Prostate gland (tissue), 2 donors: Measurements from ENCODE around the gene KCNH3. TPM values are rescaled to one million over a fixed set of nuclear protein-coding genes. Genes with fewer than 3 reads are reported as not detected.
"Not testable (repeated sequence)": the region's sequence is repeated elsewhere in the genome, so short reads cannot be mapped to it uniquely, and the experiment has no call there.

Source experiments
- DNase-seq: peaks from one replicate; pipeline ENCODE4 v3.0.0-alpha.2; 2019; ENCODE audit warnings: low spot score
- H3K27ac ChIP-seq, 2 donors: fragments of 200-600 bp; sonication (generic); 2 replicates each; pipeline ENCODE4 v1.5.1; 2017 to 2019
- H3K27me3 ChIP-seq: fragments of 200-600 bp; sonication (generic); replicated peaks from 2 replicates; pipeline ENCODE4 v1.5.1; 2019; ENCODE audit not compliant: insufficient read depth
- H3K36me3 ChIP-seq, 2 donors: fragments of 200-600 bp; sonication (generic); 1 replicate in 1 of 2; 2 replicates in 1 of 2; pipeline versions ENCODE4 v1.5.1 to v1.8.1; 2017 to 2019
- H3K4me1 ChIP-seq: fragments of 200-600 bp; sonication (generic); replicated peaks from 2 replicates; pipeline ENCODE4 v1.5.1; 2019
- H3K4me3 ChIP-seq, 2 donors: fragments of 200-600 bp; sonication (generic); 2 replicates each; pipeline ENCODE4 v1.5.1; 2017 to 2019
- H3K9me3 ChIP-seq: fragments of 200-600 bp; sonication (generic); 2 replicates; pipeline ENCODE4 v1.5.1; 2017
- POLR2A ChIP-seq: fragments of 450-650 bp; IDR thresholded peaks from one replicate; pipeline ENCODE4 v1.6.1; 2016; ENCODE audit warnings: antibody characterized with exemption, mild to moderate bottlenecking
- POLR2AphosphoS5 ChIP-seq: sonication (generic); formaldehyde crosslinking; IDR thresholded peaks from one replicate; pipeline ENCODE4 v1.6.1; 2017; ENCODE audit warnings: antibody characterized with exemption
- WGBS: methylation state at CpG from one replicate; pipeline ENCODE4 v1.1.5; 2018; 5-methylcytosine and 5-hydroxymethylcytosine counted together
- intact Hi-C: fragments of 100-400 bp; cut with DNase I; formaldehyde crosslinking; loops from one replicate; pipeline ENCODE4 v1.14.2; 2022
- total RNA-seq, 2 donors: library from RNA; depleted of rRNA; stranded (reverse); fragments of >200 nt; gene quantifications; one replicate each; pipeline ENCODE4 v1.1.0, GENCODE V29; 2016
- TF ChIP-seq, protein P1 (sequence below), 4 experiments: fragments of 200-600 bp in 2 of 4; fragments of 450-650 bp in 2 of 4; sonication (generic) in 2 of 4; IDR thresholded peaks; 1 replicate in 3 of 4; 2 replicates in 1 of 4; pipeline ENCODE4 v1.5.1; 2016 to 2019; ENCODE audit warnings: antibody characterized with exemption in 4 of 4, mild to moderate bottlenecking in 2 of 4, moderate library complexity in 2 of 4

Gene KCNH3
- total RNA-seq, 2 donors from 2014 or later: 1.8 to 2.2 TPM

GRCh38 chr12:49503674-49504180 is 35.1 kb upstream of the KCNH3 start:
- intact Hi-C loops: no loop called here
- WGBS: 33% methylated on average over 5 of the region's 5 CpGs
- peak; percentile 40 for DNase-seq

DNA sequence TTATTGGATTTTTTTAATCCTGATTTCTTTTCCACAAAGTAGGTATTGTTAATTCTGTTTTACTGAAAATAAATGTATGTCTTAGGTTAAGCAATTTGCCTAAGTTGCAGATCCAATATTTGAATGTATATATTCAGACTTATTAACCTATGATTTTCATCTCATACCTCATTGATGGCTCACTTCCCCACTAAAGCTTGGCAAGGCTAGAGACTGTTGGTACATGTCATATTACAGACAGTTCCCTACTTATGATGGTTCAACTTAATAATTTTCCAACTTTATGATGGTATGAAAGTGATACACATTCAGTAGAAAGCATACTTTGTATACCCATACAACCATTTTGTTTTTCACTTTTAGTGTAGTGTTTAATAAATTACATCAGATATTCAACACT is 33.2 kb upstream of the KCNH3 start:
- no peak overlapping the region for H3K4me3 ChIP-seq
- intact Hi-C loops: no loop called here
- no peak for TF ChIP-seq POLR2AphosphoS5
- TF ChIP-seq, protein P1, sequence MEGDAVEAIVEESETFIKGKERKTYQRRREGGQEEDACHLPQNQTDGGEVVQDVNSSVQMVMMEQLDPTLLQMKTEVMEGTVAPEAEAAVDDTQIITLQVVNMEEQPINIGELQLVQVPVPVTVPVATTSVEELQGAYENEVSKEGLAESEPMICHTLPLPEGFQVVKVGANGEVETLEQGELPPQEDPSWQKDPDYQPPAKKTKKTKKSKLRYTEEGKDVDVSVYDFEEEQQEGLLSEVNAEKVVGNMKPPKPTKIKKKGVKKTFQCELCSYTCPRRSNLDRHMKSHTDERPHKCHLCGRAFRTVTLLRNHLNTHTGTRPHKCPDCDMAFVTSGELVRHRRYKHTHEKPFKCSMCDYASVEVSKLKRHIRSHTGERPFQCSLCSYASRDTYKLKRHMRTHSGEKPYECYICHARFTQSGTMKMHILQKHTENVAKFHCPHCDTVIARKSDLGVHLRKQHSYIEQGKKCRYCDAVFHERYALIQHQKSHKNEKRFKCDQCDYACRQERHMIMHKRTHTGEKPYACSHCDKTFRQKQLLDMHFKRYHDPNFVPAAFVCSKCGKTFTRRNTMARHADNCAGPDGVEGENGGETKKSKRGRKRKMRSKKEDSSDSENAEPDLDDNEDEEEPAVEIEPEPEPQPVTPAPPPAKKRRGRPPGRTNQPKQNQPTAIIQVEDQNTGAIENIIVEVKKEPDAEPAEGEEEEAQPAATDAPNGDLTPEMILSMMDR (IDR thresholded peaks at IDR 0.05): no peak
- TF ChIP-seq POLR2A: no peak

More at GRCh38 chr12:49503674-49504180, 35.1 kb upstream of the KCNH3 start:
- H3K4me3 ChIP-seq: no peak overlapping the region
- no peaks in the 10 kb centered on the region for H3K9me3 ChIP-seq
- no peaks in the 10 kb centered on the region for H3K36me3 ChIP-seq
- H3K27ac ChIP-seq: peak overlapping the region in 1 of 2 donors; percentile 15
- H3K4me1 ChIP-seq: no peaks in the 10 kb centered on the region
- TF ChIP-seq POLR2AphosphoS5: no peak
- no peak for TF ChIP-seq POLR2A
- TF ChIP-seq, protein P1 (IDR thresholded peaks at IDR 0.05): no peak
- no peaks in the 10 kb centered on the region for H3K27me3 ChIP-seq

GRCh38 chr12:49507139-49507538 is 31.7 kb upstream of the KCNH3 start:
- no peaks in the 10 kb centered on the region for H3K9me3 ChIP-seq
- H3K27me3 ChIP-seq: no peaks in the 10 kb centered on the region
- TF ChIP-seq POLR2A: no peak
- no peaks in the 10 kb centered on the region for H3K36me3 ChIP-seq
- no peak for DNase-seq
- H3K4me1 ChIP-seq: no peaks in the 10 kb centered on the region
- no peak overlapping the region for H3K27ac ChIP-seq
- 94% methylated on average over 4 of the region's 4 CpGs for WGBS
- intact Hi-C loops: no loop called here
- no peak overlapping the region for H3K4me3 ChIP-seq

More for the DNA sequence above, 33.2 kb upstream of the KCNH3 start:
- Histone ChIP-seq H3K27ac (no peak overlapping the region), H3K27me3 (no peaks in the 10 kb centered on the region), H3K9me3 (no peaks in the 10 kb centered on the region), H3K4me1 (no peaks in the 10 kb centered on the region), H3K36me3 (no peaks in the 10 kb centered on the region)
- DNase-seq: no peak

GRCh38 chr12:49509681-49510080 is 29.1 kb upstream of the KCNH3 start:
- not testable (repeated sequence) for H3K4me1 ChIP-seq, H3K36me3 ChIP-seq, H3K4me3 ChIP-seq, DNase-seq, H3K27me3 ChIP-seq, H3K27ac ChIP-seq, H3K9me3 ChIP-seq
- intact Hi-C loops: loop anchor here (5.0 kb wide), 3 partner anchors 152 to 222 kb away; no protein-coding TSS in a partner anchor
- 94% methylated on average over 8 of the region's 8 CpGs for WGBS

GRCh38 chr12:49511410-49511809 is 27.4 kb upstream of the KCNH3 start:
- TF ChIP-seq, protein P1 (IDR thresholded peaks at IDR 0.05): no peak
- TF ChIP-seq POLR2AphosphoS5: no peak
- no peak for TF ChIP-seq POLR2A

DNA sequence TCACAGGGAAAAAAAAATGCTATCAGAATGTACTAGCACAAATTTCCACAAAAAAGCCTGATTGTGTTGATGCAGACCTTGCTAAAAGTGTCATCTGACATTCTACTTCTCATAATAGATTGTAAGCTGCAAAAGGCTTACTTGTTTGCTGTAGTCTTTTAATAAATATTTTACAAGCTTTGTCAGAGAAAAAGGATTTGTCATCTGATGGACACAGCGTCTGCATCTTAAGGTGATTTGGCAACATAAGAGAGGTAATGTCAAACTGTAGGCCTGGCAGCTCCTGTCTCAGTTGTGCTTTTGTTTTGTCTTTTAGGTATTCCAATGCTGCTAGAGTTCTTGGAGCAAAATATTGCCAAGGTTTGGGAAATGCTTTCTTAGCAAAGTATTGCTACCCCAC is 26.3 kb upstream of the KCNH3 start:
- Histone ChIP-seq H3K9me3 (no peaks in the 10 kb centered on the region), H3K27me3 (no peaks in the 10 kb centered on the region), H3K4me1 (no peaks in the 10 kb centered on the region), H3K27ac (no peak overlapping the region), H3K36me3 (no peaks in the 10 kb centered on the region), H3K4me3 (no peak overlapping the region)
- intact Hi-C loops: loop anchor here (5.0 kb wide), 3 partner anchors 155 to 225 kb away; no protein-coding TSS in a partner anchor
- no peak for DNase-seq
- 33% methylated on average over 1 of the region's 1 CpG for WGBS
- TF ChIP-seq, protein P1 (IDR thresholded peaks at IDR 0.05): no peak
- TF ChIP-seq POLR2AphosphoS5 (no peak), POLR2A (no peak)

More at GRCh38 chr12:49511410-49511809, 27.4 kb upstream of the KCNH3 start:
- no peak for DNase-seq
- no peaks in the 10 kb centered on the region for H3K9me3 ChIP-seq
- no peak overlapping the region for H3K4me3 ChIP-seq
- H3K27me3 ChIP-seq: no peaks in the 10 kb centered on the region
- H3K27ac ChIP-seq: no peak overlapping the region
- no peaks in the 10 kb centered on the region for H3K4me1 ChIP-seq
- no peaks in the 10 kb centered on the region for H3K36me3 ChIP-seq
- intact Hi-C loops: loop anchor here (5.0 kb wide), 3 partner anchors 154 to 224 kb away; no protein-coding TSS in a partner anchor
